Motor neuron (in vitro differentiated cells): ENCODE results near the gene PNMT. TPM values are rescaled to one million over a fixed set of nuclear protein-coding genes. Genes with fewer than 3 reads are reported as not detected.

Experiments
- ATAC-seq, 8 experiments: fragments of 200-7000 bp; cut with Tn5 transposase; replicated peaks in 6 of 8; 2 replicates each; pipeline ENCODE4 v1.8.0; 2021; ENCODE audit warnings: mild to moderate bottlenecking in 8 of 8, moderate library complexity in 8 of 8
- H3K27ac ChIP-seq, 2 donors: fragments of 250-450 bp; sonication (Bioruptor Pico); 2 replicates each; pipeline ENCODE4 v1.9.0; 2021; ENCODE audit warnings: antibody characterized with exemption in 2 of 2, mild to moderate bottlenecking in 2 of 2, moderate library complexity in 1 of 2
- H3K4me1 ChIP-seq, 2 donors: fragments of 250-450 bp; sonication (Bioruptor Pico); replicated peaks in 1 of 2; 2 replicates each; pipeline ENCODE4 v1.6.1; 2021; ENCODE audit warnings: antibody characterized with exemption in 2 of 2, mild to moderate bottlenecking in 2 of 2, moderate library complexity in 1 of 2
- H3K4me3 ChIP-seq, 5 donors: fragments of 250-450 bp; sonication (Bioruptor Pico); 2 replicates each; pipeline ENCODE4 v1.9.0; 2021; ENCODE audit warnings: antibody characterized with exemption in 5 of 5, mild to moderate bottlenecking in 5 of 5, moderate library complexity in 4 of 5
- whole genome bisulfite sequencing, 10 experiments: fragments of 450-650 bp; shearing (Covaris generic); methylation state at CpG; one replicate each; pipeline ENCODE4 v1.0.0; 2022; 5-methylcytosine and 5-hydroxymethylcytosine counted together
- in situ Hi-C, 9 experiments: fragments of 400-800 bp; cut with MboI; loops; one replicate each; pipeline ENCODE4 v1.15.0; 2021; ENCODE audit warnings: low sequenced_read_pairs in 9 of 9, low pct_unique_long_range_greater_than_20kb in 2 of 9; ENCODE audit not compliant: unreplicated experiment in 9 of 9
- total RNA-seq, 8 experiments: library from RNA; unstranded; fragments of 300-600 nt; gene quantifications; 2 replicates each; pipeline versions ENCODE4 v1.2.3 to v1.2.4, GENCODE V29; 2022

PNMT gene
- total RNA-seq, 8 experiments from 2014 or later: 0.27 to 1.1 (median 0.87) TPM; not detected in 2

- peak; percentile 85 to 95 (median 94) for ATAC-seq
- 0% methylated on average over 6 to 7 of the region's 69 CpGs; no CpG with 5 or more reads in 8 of the 10 experiments for WGBS, 10 experiments
- in situ Hi-C loops: no loop called here
- H3K4me3 ChIP-seq: peak within 1 kb of the TSS; percentile 75 to 91 (median 76)
- peak within 1 kb of the TSS; percentile 86 to 95 for H3K27ac ChIP-seq
- peaks cover 30 to 31% of the 10 kb centered on the region in 2 donors for H3K4me1 ChIP-seq
These were observed 31.1 kb upstream of the PNMT start, which contains the start of gene STARD3 for GRCh38 chr17:39636927-39637736. Gene STARD3, plus strand, starts transcription at chr17:39637144. Its CDS starts 16,388 bp downstream, at chr17:39653532.

GRCh38 chr17:39638317-39638716 lies 29.9 kb upstream of the PNMT start:
- Histone ChIP-seq H3K27ac (no peak overlapping the region), H3K4me3 (peak overlapping the region; percentile 75 to 91 (median 76)), H3K4me1 (peaks cover 23 to 24% of the 10 kb centered on the region in 2 donors)
- in situ Hi-C loops: no loop called here
- 73 to 100% (median 91%) methylated on average over 1 to 7 of the region's 7 CpGs; no CpG with 5 or more reads in 4 of the 10 experiments for WGBS, 10 experiments
- no peak for ATAC-seq

- in situ Hi-C loops: no loop called here
- no peak for ATAC-seq
- Histone ChIP-seq H3K27ac (no peak overlapping the region), H3K4me3 (no peak overlapping the region), H3K4me1 (peaks cover 23 to 24% of the 10 kb centered on the region in 2 donors)
- 60 to 100% (median 85%) methylated on average over 1 to 2 of the region's 2 CpGs; no CpG with 5 or more reads in 3 of the 10 experiments for WGBS, 10 experiments
These were observed 29.2 kb upstream of the PNMT start for GRCh38 chr17:39639043-39639442.

GRCh38 chr17:39639566-39640458 lies 28.4 kb upstream of the PNMT start:
- Histone ChIP-seq H3K4me3 (no peak overlapping the region), H3K4me1 (peaks cover 20 to 21% of the 10 kb centered on the region in 2 donors), H3K27ac (no peak overlapping the region)
- WGBS, 10 experiments: 73 to 100% (median 90%) methylated on average over 2 to 4 of the region's 11 CpGs; no CpG with 5 or more reads in 4 of the 10 experiments
- in situ Hi-C loops: no loop called here
- no peak for ATAC-seq

GRCh38 chr17:39640591-39641031 lies 27.6 kb upstream of the PNMT start:
- 0 to 100% (median 70%) methylated on average over 1 to 2 of the region's 4 CpGs; no CpG with 5 or more reads in 7 of the 10 experiments for WGBS, 10 experiments
- H3K4me3 ChIP-seq: no peak overlapping the region
- H3K27ac ChIP-seq: no peak overlapping the region
- ATAC-seq: no peak
- in situ Hi-C loops: no loop called here
- peaks cover 21 to 22% of the 10 kb centered on the region in 2 donors for H3K4me1 ChIP-seq

GRCh38 chr17:39641097-39641496 lies 27.2 kb upstream of the PNMT start:
- H3K27ac ChIP-seq: no peak overlapping the region
- WGBS, 10 experiments: 80 to 100% (median 90%) methylated on average over 1 to 2 of the region's 4 CpGs; no CpG with 5 or more reads in 6 of the 10 experiments
- H3K4me1 ChIP-seq: peaks cover 18 to 21% of the 10 kb centered on the region in 2 donors
- no peak for ATAC-seq
- H3K4me3 ChIP-seq: no peak overlapping the region
- in situ Hi-C loops: no loop called here

GRCh38 chr17:39641883-39642282 lies 26.4 kb upstream of the PNMT start:
- Histone ChIP-seq H3K27ac (no peak overlapping the region), H3K4me3 (no peak overlapping the region), H3K4me1 (peaks cover 14 to 16% of the 10 kb centered on the region in 2 donors)
- WGBS, 10 experiments: 71 to 100% (median 85%) methylated on average over 1 to 6 of the region's 7 CpGs; no CpG with 5 or more reads in 4 of the 10 experiments
- in situ Hi-C loops: no loop called here
- ATAC-seq: no peak

GRCh38 chr17:39642291-39643074 lies 25.8 kb upstream of the PNMT start:
- H3K4me3 ChIP-seq: no peak overlapping the region
- no peak overlapping the region for H3K27ac ChIP-seq
- peak in 3 of 8 experiments; percentile 23 to 53 (median 45) for ATAC-seq
- H3K4me1 ChIP-seq: peaks cover 14 to 16% of the 10 kb centered on the region in 2 donors
- in situ Hi-C loops: no loop called here
- WGBS, 10 experiments: 70 to 100% (median 89%) methylated on average over 2 to 8 of the region's 9 CpGs; no CpG with 5 or more reads in 4 of the 10 experiments

GRCh38 chr17:39643271-39643670 lies 25.0 kb upstream of the PNMT start:
- in situ Hi-C loops: no loop called here
- WGBS, 10 experiments: 50 to 100% (median 88%) methylated on average over 1 to 2 of the region's 4 CpGs; no CpG with 5 or more reads in 7 of the 10 experiments
- peaks cover 9 to 11% of the 10 kb centered on the region in 2 donors for H3K4me1 ChIP-seq
- H3K27ac ChIP-seq: no peak overlapping the region
- no peak overlapping the region for H3K4me3 ChIP-seq
- ATAC-seq: peak in 6 of 8 experiments; percentile 7 to 67 (median 48)

GRCh38 chr17:39647256-39647655 lies 21.0 kb upstream of the PNMT start:
- peak in 3 of 8 experiments; percentile 61 to 86 (median 77) for ATAC-seq
- Histone ChIP-seq H3K4me3 (no peak overlapping the region), H3K27ac (no peak overlapping the region), H3K4me1 (peaks cover 6 to 22% of the 10 kb centered on the region in 2 donors)
- in situ Hi-C loops: no loop called here
- WGBS, 10 experiments: 5 to 100% (median 80%) methylated on average over 1 to 3 of the region's 5 CpGs; no CpG with 5 or more reads in 7 of the 10 experiments

- WGBS, 10 experiments: 70 to 100% (median 87%) methylated on average over 2 to 12 of the region's 15 CpGs
- H3K4me3 ChIP-seq: no peak overlapping the region
- in situ Hi-C loops: no loop called here
- no peak overlapping the region for H3K27ac ChIP-seq
- peaks cover 17 to 37% of the 10 kb centered on the region in 2 donors for H3K4me1 ChIP-seq
- no peak for ATAC-seq
These were observed 19.5 kb upstream of the PNMT start for GRCh38 chr17:39648616-39649366.
